NB4 (cell line): ENCODE results near the gene BMAL1.

Experiments
- MYC ChIP-seq: IDR thresholded peaks from 2 replicates; pipeline ENCODE4 v1.6.1; 2011; ENCODE audit warnings: low read depth, low read length
- POLR2A ChIP-seq: IDR thresholded peaks from 2 replicates; pipeline ENCODE4 v1.6.1; 2011; ENCODE audit warnings: mild to moderate bottlenecking; ENCODE audit not compliant: insufficient read length; ENCODE audit errors: extremely low read depth
- TF ChIP-seq, protein P1 (sequence below): IDR thresholded peaks from one replicate; pipeline ENCODE4 v1.5.1; 2012; ENCODE audit warnings: low read depth, low read length
- TF ChIP-seq, protein P2 (sequence below): IDR thresholded peaks from 2 replicates; pipeline ENCODE4 v1.6.1; 2011; ENCODE audit warnings: low read depth, low read length

DNA sequence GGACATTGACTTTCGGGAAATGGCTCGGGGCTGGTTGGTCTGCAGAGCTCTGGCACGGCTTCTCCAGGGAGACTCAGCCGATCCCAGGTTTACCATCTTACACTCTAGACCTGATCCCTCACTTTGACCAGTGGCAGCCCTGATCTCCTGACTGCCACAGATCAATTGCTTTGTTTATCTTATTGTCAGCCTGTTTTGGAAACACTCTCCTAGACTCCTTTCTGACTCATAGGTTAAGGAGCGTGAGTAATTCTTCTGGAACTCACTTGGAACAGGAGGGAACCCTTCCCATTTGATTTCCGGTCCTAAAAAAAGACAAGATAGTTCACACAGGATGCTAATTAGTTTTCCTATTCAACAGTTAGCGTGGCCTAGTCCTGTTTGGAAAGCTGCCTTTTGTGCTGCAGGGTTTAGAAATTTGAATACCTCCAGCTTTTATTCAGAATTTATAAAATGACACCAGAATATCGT lies 16.0 kb upstream of the BMAL1 start:
- TF ChIP-seq, protein P1, sequence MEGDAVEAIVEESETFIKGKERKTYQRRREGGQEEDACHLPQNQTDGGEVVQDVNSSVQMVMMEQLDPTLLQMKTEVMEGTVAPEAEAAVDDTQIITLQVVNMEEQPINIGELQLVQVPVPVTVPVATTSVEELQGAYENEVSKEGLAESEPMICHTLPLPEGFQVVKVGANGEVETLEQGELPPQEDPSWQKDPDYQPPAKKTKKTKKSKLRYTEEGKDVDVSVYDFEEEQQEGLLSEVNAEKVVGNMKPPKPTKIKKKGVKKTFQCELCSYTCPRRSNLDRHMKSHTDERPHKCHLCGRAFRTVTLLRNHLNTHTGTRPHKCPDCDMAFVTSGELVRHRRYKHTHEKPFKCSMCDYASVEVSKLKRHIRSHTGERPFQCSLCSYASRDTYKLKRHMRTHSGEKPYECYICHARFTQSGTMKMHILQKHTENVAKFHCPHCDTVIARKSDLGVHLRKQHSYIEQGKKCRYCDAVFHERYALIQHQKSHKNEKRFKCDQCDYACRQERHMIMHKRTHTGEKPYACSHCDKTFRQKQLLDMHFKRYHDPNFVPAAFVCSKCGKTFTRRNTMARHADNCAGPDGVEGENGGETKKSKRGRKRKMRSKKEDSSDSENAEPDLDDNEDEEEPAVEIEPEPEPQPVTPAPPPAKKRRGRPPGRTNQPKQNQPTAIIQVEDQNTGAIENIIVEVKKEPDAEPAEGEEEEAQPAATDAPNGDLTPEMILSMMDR: no peak
- TF ChIP-seq POLR2A: no peak
- TF ChIP-seq MYC: no peak
- TF ChIP-seq, protein P2, sequence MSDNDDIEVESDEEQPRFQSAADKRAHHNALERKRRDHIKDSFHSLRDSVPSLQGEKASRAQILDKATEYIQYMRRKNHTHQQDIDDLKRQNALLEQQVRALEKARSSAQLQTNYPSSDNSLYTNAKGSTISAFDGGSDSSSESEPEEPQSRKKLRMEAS: no peak
